ENCODE results near the gene BBS9. TPM values are rescaled to one million over a fixed set of nuclear protein-coding genes. Genes with fewer than 3 reads are reported as not detected.
A peak's percentile ranks its signal among the peaks of the same experiment; 100 is the strongest.
"Not testable (repeated sequence)": the region's sequence is repeated elsewhere in the genome, so short reads cannot be mapped to it uniquely, and the experiment has no call there.

The BBS9 gene
- total and polyA plus RNA-seq, 2 donors = 7.3 to 72.8 TPM

- DNase-seq (ENCODE audit: extremely low spot score) = no peak
- Histone ChIP-seq H3K27ac (ENCODE audit: low read depth) (no peak overlapping the region), H3K4me1 (ENCODE audit: insufficient read depth) (no peaks in the 10 kb centered on the region), H3K36me3 (ENCODE audit: insufficient read depth) (no peaks in the 10 kb centered on the region), H3K4me3 (ENCODE audit: low read depth, low read length) (no peak overlapping the region)
- 88% methylated on average over 1 of the region's 1 CpG for WGBS
These were observed 103.3 kb downstream of the BBS9 start for GRCh38 chr7:33232632-33233145.

DNA sequence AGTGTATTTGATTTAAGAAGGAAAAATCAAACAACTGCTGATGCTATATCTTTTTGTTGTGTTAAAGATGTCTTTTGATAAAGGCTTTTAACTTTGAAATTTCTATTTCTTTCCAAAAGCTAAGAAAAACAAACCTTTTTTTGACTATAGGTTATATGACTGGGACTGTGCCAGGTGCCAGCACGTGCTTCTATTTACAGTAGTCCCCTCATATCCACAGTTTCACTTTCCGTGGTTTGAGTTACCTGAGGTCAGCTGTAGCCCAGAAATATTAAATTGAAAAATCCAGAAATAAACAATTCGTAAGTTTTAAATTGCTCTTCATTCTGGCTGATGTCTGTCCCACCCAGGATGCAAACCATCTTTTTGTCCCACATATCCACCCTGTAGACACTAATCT, 104.3 kb downstream of the BBS9 start:
- no peaks in the 10 kb centered on the region for H3K4me1 ChIP-seq (ENCODE audit: insufficient read depth)
- H3K4me3 ChIP-seq (ENCODE audit: low read depth, low read length) = no peak overlapping the region
- DNase-seq (ENCODE audit: extremely low spot score) = no peak
- no peaks in the 10 kb centered on the region for H3K36me3 ChIP-seq (ENCODE audit: insufficient read depth)
- WGBS = 74% methylated on average over 3 of the region's 3 CpGs
- H3K27ac ChIP-seq (ENCODE audit: low read depth) = no peak overlapping the region

DNA sequence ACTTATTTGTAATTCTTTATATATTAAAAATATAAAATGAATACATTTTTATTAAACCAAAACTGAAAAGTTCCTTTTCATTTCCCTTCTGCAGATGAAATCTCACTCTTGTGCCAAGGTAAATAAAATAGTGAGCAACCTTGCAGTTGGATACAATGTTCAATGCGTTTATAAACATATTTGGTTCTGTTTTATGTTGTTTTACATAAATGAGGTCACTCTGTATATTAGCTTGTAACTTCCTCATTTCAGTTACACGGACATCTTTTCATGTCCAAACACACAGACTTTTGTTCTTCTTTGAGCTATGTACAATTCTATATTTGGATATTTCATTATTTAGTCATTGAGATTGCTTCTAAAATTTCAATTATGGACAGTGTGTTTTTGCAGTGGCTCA, 107.7 kb downstream of the BBS9 start:
- WGBS = 73% methylated on average over 2 of the region's 2 CpGs
- DNase-seq (ENCODE audit: extremely low spot score) = no peak
- H3K36me3 ChIP-seq (ENCODE audit: insufficient read depth) = no peaks in the 10 kb centered on the region

DNA sequence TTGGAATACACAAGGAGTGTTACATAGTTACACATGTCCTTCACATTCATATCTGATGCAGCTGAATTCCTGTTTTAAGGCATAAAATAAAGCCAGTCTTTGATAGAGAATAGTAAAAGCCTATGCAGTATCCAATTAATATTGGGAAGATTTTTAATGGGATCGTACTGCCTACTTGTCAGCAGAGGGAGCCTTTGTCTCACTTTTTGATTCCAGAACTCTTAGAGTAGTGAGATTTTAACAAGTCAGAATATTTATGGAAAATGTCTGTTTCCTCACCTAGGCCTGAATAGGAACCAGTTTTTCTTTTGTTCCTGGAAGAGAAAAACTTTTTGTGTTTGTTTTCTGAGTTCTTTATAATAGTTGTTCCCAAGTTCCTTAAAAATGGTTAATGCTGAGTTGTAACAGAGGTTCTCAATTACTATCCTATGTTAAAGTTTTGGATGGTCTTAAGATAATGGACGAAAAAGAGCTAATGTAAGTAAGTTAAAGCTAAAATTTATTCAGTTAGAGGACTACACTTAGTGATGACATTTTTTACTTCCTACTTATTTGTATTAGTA, 114.0 kb downstream of the BBS9 start:
- Histone ChIP-seq H3K27ac (ENCODE audit: low read depth) (no peak overlapping the region), H3K4me3 (ENCODE audit: low read depth, low read length) (no peak overlapping the region), H3K4me1 (ENCODE audit: insufficient read depth) (no peaks in the 10 kb centered on the region), H3K36me3 (ENCODE audit: insufficient read depth) (no peaks in the 10 kb centered on the region)
- peak; percentile 36 for DNase-seq (ENCODE audit: extremely low spot score)
- WGBS = 49% methylated on average over 2 of the region's 2 CpGs

More for the DNA sequence above, 107.7 kb downstream of the BBS9 start:
- Histone ChIP-seq H3K4me3 (ENCODE audit: low read depth, low read length) (no peak overlapping the region), H3K27ac (ENCODE audit: low read depth) (no peak overlapping the region), H3K4me1 (ENCODE audit: insufficient read depth) (no peaks in the 10 kb centered on the region)

GRCh38 chr7:33248671-33249070, 119.3 kb downstream of the BBS9 start:
- no peak for DNase-seq (ENCODE audit: extremely low spot score)
- WGBS = 66% methylated on average over 4 of the region's 4 CpGs

GRCh38 chr7:33250421-33250871, 121.1 kb downstream of the BBS9 start:
- H3K27ac ChIP-seq (ENCODE audit: low read depth) = no peak overlapping the region
- no peaks in the 10 kb centered on the region for H3K36me3 ChIP-seq (ENCODE audit: insufficient read depth)
- DNase-seq (ENCODE audit: extremely low spot score) = peak; percentile 10
- H3K4me1 ChIP-seq (ENCODE audit: insufficient read depth) = no peaks in the 10 kb centered on the region
- no peak overlapping the region for H3K4me3 ChIP-seq (ENCODE audit: low read depth, low read length)

More at GRCh38 chr7:33248671-33249070, 119.3 kb downstream of the BBS9 start:
- no peaks in the 10 kb centered on the region for H3K4me1 ChIP-seq (ENCODE audit: insufficient read depth)
- H3K27ac ChIP-seq (ENCODE audit: low read depth) = no peak overlapping the region
- no peaks in the 10 kb centered on the region for H3K36me3 ChIP-seq (ENCODE audit: insufficient read depth)
- no peak overlapping the region for H3K4me3 ChIP-seq (ENCODE audit: low read depth, low read length)

DNA sequence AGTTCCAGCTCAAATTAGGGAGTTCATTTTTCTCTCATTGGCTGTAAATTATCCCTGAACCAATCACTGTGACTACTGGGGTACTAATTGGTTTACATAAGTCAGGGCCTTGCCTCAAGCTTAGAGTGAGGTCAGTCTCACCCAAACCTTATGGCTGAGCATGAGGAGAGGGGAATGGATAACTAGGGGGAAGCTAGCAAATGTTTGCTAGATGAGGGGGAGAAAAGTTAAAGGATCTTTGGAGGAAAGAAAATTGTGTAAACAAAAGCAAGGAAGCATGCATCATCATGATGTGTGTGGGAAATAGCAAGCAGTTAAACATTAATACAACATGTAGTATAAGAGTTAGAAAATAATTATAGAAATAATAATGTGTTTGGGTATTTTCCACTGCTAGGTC, 121.9 kb downstream of the BBS9 start:
- DNase-seq (ENCODE audit: extremely low spot score) = no peak
- no peaks in the 10 kb centered on the region for H3K36me3 ChIP-seq (ENCODE audit: insufficient read depth)
- no peaks in the 10 kb centered on the region for H3K4me1 ChIP-seq (ENCODE audit: insufficient read depth)
- H3K4me3 ChIP-seq (ENCODE audit: low read depth, low read length) = no peak overlapping the region
- H3K27ac ChIP-seq (ENCODE audit: low read depth) = no peak overlapping the region

GRCh38 chr7:33258491-33258951, 129.2 kb downstream of the BBS9 start:
- DNase-seq (ENCODE audit: extremely low spot score) = no peak
- Histone ChIP-seq H3K4me3 (ENCODE audit: low read depth, low read length) (no peak overlapping the region), H3K36me3 (ENCODE audit: insufficient read depth) (no peaks in the 10 kb centered on the region), H3K27ac (ENCODE audit: low read depth) (no peak overlapping the region), H3K4me1 (ENCODE audit: insufficient read depth) (no peaks in the 10 kb centered on the region)

- Histone ChIP-seq H3K4me1 (ENCODE audit: insufficient read depth) (no peaks in the 10 kb centered on the region), H3K4me3 (ENCODE audit: low read depth, low read length) (no peak overlapping the region), H3K36me3 (ENCODE audit: insufficient read depth) (no peaks in the 10 kb centered on the region), H3K27ac (ENCODE audit: low read depth) (no peak overlapping the region)
- WGBS = 69% methylated on average over 3 of the region's 3 CpGs
- DNase-seq (ENCODE audit: extremely low spot score) = no peak
These were observed 132.2 kb downstream of the BBS9 start for GRCh38 chr7:33261585-33261984.

- no peaks in the 10 kb centered on the region for H3K36me3 ChIP-seq (ENCODE audit: insufficient read depth)
- 91% methylated on average over 3 of the region's 3 CpGs for WGBS
These were observed 133.1 kb downstream of the BBS9 start for GRCh38 chr7:33262476-33262875.

GRCh38 chr7:33271839-33272371, 142.5 kb downstream of the BBS9 start:
- DNase-seq (ENCODE audit: extremely low spot score); H3K4me1 ChIP-seq (ENCODE audit: insufficient read depth); H3K36me3 ChIP-seq (ENCODE audit: insufficient read depth); H3K4me3 ChIP-seq (ENCODE audit: low read depth, low read length); H3K27ac ChIP-seq (ENCODE audit: low read depth): not testable (repeated sequence)
- 97% methylated on average over 4 of the region's 4 CpGs for WGBS

More at GRCh38 chr7:33262476-33262875, 133.1 kb downstream of the BBS9 start:
- H3K27ac ChIP-seq (ENCODE audit: low read depth) = no peak overlapping the region
- no peak for DNase-seq (ENCODE audit: extremely low spot score)
- no peaks in the 10 kb centered on the region for H3K4me1 ChIP-seq (ENCODE audit: insufficient read depth)
- H3K4me3 ChIP-seq (ENCODE audit: low read depth, low read length) = no peak overlapping the region

GRCh38 chr7:33273356-33273755, 144.0 kb downstream of the BBS9 start:
- Histone ChIP-seq H3K4me1 (ENCODE audit: insufficient read depth) (no peaks in the 10 kb centered on the region), H3K36me3 (ENCODE audit: insufficient read depth) (no peaks in the 10 kb centered on the region), H3K27ac (ENCODE audit: low read depth) (no peak overlapping the region), H3K4me3 (ENCODE audit: low read depth, low read length) (no peak overlapping the region)
- DNase-seq (ENCODE audit: extremely low spot score) = no peak
- WGBS = 96% methylated on average over 2 of the region's 2 CpGs

GRCh38 chr7:33276325-33276724, 147.0 kb downstream of the BBS9 start:
- no peak overlapping the region for H3K4me3 ChIP-seq (ENCODE audit: low read depth, low read length)
- no peak for DNase-seq (ENCODE audit: extremely low spot score)
- no peaks in the 10 kb centered on the region for H3K36me3 ChIP-seq (ENCODE audit: insufficient read depth)
- no peak overlapping the region for H3K27ac ChIP-seq (ENCODE audit: low read depth)
- 94% methylated on average over 3 of the region's 3 CpGs for WGBS
- H3K4me1 ChIP-seq (ENCODE audit: insufficient read depth) = no peaks in the 10 kb centered on the region

DNA sequence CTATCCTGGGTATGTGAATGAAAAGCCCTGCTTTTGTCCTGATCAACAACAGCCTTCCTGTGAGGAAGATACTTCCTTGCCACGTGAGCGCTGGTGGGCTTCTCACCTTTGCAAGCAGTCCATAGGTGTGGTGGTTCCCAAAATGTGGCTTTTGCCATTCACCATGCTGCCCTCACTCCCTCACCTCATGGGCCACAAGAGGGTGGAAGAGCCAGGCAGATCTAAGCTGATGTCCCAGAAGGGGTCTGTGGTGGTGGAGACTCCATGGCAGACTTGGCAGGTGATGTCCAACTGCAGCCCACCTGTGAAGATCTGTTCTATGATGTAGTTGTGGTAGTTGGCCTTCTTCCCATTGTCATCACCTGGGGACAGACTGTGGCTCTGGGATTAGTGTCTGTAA, 147.4 kb downstream of the BBS9 start:
- Histone ChIP-seq H3K4me3 (ENCODE audit: low read depth, low read length) (no peak overlapping the region), H3K27ac (ENCODE audit: low read depth) (no peak overlapping the region), H3K4me1 (ENCODE audit: insufficient read depth) (no peaks in the 10 kb centered on the region), H3K36me3 (ENCODE audit: insufficient read depth) (no peaks in the 10 kb centered on the region)
- DNase-seq (ENCODE audit: extremely low spot score) = no peak
- 96% methylated on average over 2 of the region's 2 CpGs for WGBS
